ENCODE results near the gene GPR42. TPM values are rescaled to one million over a fixed set of nuclear protein-coding genes. Genes with fewer than 3 reads are reported as not detected.

The GPR42 gene
- polyA plus RNA-seq, 2 of the 4 experiments (the other 2 are of a cell fraction), result not detected

DNA sequence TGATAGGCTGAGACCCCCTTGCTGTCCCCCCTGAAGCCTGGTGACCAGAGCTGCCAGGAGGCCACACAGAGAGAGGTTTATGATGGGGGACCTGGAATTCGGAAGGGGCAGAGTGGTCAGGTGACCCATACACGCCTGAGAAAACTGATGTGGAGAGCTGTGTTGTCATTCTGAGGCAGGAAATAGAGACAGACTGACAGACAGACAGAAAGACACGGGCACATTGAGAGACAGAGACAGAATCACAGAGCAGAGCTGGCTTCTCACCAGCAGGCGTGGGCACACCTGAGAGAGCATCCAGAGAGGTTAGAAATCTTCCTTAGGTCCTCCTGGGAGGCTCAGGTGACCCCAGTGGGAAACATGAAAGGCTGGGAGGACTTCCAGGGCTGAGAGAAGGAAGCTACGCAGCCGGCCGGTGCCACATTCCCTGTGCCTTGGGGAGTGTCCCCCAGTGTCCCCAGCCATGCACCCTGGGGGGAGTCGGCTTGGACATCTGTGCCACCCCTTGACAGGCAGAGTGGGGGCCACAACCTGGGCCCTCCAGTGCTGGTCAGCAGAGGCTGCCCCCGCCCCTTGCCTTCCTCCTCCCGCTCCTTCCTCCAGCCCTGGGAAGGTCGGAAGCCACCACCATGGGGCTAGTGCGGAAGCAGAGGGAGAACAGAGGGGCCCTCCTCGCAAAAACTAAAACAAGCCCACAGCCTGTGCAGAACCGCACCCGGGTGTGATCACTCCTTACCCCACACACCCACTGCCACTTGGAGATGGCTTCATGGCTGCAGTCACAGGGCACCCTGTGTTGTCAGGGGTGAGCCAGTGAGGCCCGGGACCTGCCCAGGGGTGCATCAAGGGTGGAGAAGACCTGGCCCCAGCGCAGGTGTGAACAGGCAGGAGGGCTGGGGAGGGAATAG is 21.0 kb upstream of the GPR42 start:
- H3K9me3 ChIP-seq, result no peaks in the 10 kb centered on the region
- POLR2A ChIA-PET, result interaction anchor here (0.6 kb wide), 1 partner anchor 773 kb away, joined by 5 read pairs; no protein-coding TSS in a partner anchor
- no peak for DNase-seq (ENCODE audit: low read depth in 1 of 2, low spot score in 1 of 2)
- H3K4me1 ChIP-seq, result no peaks in the 10 kb centered on the region
- WGBS (ENCODE audit: missing lambda C conversion rate), result 38% methylated on average over 17 of the region's 17 CpGs
- no peak overlapping the region for H3K4me3 ChIP-seq
- no peak; a peak in 1 of 6 replicates for ATAC-seq
- TF ChIP-seq, protein P1, sequence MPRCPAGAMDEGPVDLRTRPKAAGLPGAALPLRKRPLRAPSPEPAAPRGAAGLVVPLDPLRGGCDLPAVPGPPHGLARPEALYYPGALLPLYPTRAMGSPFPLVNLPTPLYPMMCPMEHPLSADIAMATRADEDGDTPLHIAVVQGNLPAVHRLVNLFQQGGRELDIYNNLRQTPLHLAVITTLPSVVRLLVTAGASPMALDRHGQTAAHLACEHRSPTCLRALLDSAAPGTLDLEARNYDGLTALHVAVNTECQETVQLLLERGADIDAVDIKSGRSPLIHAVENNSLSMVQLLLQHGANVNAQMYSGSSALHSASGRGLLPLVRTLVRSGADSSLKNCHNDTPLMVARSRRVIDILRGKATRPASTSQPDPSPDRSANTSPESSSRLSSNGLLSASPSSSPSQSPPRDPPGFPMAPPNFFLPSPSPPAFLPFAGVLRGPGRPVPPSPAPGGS (IDR thresholded peaks at IDR 0.05), result no peak
- TF ChIP-seq, protein P2, sequence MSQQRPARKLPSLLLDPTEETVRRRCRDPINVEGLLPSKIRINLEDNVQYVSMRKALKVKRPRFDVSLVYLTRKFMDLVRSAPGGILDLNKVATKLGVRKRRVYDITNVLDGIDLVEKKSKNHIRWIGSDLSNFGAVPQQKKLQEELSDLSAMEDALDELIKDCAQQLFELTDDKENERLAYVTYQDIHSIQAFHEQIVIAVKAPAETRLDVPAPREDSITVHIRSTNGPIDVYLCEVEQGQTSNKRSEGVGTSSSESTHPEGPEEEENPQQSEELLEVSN (IDR thresholded peaks at IDR 0.05; ENCODE audit: borderline replicate concordance, low read depth), result no peak
- TF ChIP-seq TFCP2L1 (CRISPR knock-in tag; IDR thresholded peaks at IDR 0.05) (no peak), RARB (CRISPR knock-in tag; IDR thresholded peaks at IDR 0.05) (no peak)
- no peak for FAIRE-seq
- no peak overlapping the region for H3K27ac ChIP-seq
- CTCF ChIA-PET, result interaction anchor here (0.6 to 15.0 kb wide), 7 partner anchors 10 to 160 kb away, joined by 3 to 368 read pairs (median 7); partner anchors contain the start of gene KRTDAP
- no peak overlapping the region for H3K4me2 ChIP-seq

DNA sequence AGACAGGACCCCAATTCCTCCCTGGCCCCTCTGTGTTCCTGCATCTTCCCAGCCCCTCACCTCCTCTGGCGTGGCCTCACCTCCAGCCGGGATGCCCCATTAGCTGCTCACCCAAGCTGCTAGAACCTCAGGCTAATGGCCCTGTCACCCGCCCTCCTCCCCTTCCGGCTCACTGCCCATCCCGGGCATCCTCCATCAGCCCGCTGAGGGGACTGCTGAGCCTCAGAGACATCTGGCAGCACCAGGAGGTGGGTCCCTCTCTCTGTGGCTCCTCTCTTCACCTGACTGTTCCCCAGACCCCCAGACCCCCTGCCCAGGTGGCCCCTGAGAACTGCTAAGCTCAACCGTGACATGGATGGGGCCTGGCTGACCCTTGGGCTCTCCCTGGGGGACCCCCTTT is 20.3 kb upstream of the GPR42 start:
- no peak overlapping the region for H3K27ac ChIP-seq
- no peak overlapping the region for H3K4me2 ChIP-seq
- 57% methylated on average over 7 of the region's 7 CpGs for WGBS (ENCODE audit: missing lambda C conversion rate)
- TF ChIP-seq EP300 (IDR thresholded peaks at IDR 0.05) (no peak), BHLHE40 (IDR thresholded peaks at IDR 0.05; ENCODE audit: low read depth, low read length) (no peak), NPAS2 (CRISPR knock-in tag; IDR thresholded peaks at IDR 0.05; ENCODE audit: borderline replicate concordance) (no peak), TP53 (CRISPR knock-in tag; IDR thresholded peaks at IDR 0.05) (no peak), HOXA7 (CRISPR knock-in tag; IDR thresholded peaks at IDR 0.05) (no peak), RFX5 (IDR thresholded peaks at IDR 0.05) (no peak)
- H3K9me3 ChIP-seq, result no peaks in the 10 kb centered on the region
- H3K4me3 ChIP-seq, result no peak overlapping the region
- ChIA-PET POLR2A (interaction anchor here (0.8 kb wide), 1 partner anchor 12 kb away, joined by 4 read pairs; no protein-coding TSS in a partner anchor), CTCF (interaction anchor here (1.1 to 15.0 kb wide), 5 partner anchors 11 to 143 kb away, joined by 3 to 368 read pairs (median 81); partner anchors contain the start of gene KRTDAP)
- no peaks in the 10 kb centered on the region for H3K4me1 ChIP-seq
- no peak for FAIRE-seq
- ATAC-seq, result no peak
- DNase-seq (ENCODE audit: low read depth in 1 of 2, low spot score in 1 of 2), result no peak

DNA sequence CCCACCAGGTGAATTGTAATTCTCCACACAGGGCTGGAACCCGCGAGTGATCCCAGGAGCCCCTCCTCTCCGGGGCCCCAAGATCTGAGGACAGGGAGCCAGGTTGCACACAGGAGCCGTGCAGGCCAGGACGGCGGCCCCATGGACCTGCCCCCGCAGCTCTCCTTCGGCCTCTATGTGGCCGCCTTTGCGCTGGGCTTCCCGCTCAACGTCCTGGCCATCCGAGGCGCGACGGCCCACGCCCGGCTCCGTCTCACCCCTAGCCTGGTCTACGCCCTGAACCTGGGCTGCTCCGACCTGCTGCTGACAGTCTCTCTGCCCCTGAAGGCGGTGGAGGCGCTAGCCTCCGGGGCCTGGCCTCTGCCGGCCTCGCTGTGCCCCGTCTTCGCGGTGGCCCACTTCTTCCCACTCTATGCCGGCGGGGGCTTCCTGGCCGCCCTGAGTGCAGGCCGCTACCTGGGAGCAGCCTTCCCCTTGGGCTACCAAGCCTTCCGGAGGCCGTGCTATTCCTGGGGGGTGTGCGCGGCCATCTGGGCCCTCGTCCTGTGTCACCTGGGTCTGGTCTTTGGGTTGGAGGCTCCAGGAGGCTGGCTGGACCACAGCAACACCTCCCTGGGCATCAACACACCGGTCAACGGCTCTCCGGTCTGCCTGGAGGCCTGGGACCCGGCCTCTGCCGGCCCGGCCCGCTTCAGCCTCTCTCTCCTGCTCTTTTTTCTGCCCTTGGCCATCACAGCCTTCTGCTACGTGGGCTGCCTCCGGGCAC is 19.3 kb upstream of the GPR42 start:
- FAIRE-seq (no peak), ATAC-seq (peak in 1 of 2 experiments; percentile 4; a peak in 2 of 6 replicates), DNase-seq (ENCODE audit: low read depth in 1 of 2, low spot score in 1 of 2) (no peak)
- H3K9me3 ChIP-seq, result no peaks in the 10 kb centered on the region
- no peak overlapping the region for H3K4me3 ChIP-seq
- TF ChIP-seq NR3C1 (IDR thresholded peaks at IDR 0.05) (no peak), SREBF2 (IDR thresholded peaks at IDR 0.05) (no peak), ZNF302 (CRISPR knock-in tag; IDR thresholded peaks at IDR 0.05) (no peak), ESRRA (IDR thresholded peaks at IDR 0.05; ENCODE audit: borderline replicate concordance, low read length) (no peak), HOXA7 (CRISPR knock-in tag; IDR thresholded peaks at IDR 0.05) (no peak), FOSB (CRISPR knock-in tag; IDR thresholded peaks at IDR 0.05) (no peak)
- TF ChIP-seq, protein P3, sequence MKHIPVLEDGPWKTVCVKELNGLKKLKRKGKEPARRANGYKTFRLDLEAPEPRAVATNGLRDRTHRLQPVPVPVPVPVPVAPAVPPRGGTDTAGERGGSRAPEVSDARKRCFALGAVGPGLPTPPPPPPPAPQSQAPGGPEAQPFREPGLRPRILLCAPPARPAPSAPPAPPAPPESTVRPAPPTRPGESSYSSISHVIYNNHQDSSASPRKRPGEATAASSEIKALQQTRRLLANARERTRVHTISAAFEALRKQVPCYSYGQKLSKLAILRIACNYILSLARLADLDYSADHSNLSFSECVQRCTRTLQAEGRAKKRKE (CRISPR knock-in tag; IDR thresholded peaks at IDR 0.05; ENCODE audit: low read depth), result no peak
- TF ChIP-seq, protein P2 (IDR thresholded peaks at IDR 0.05; ENCODE audit: borderline replicate concordance, low read depth), result no peak
- TF ChIP-seq, protein P4, sequence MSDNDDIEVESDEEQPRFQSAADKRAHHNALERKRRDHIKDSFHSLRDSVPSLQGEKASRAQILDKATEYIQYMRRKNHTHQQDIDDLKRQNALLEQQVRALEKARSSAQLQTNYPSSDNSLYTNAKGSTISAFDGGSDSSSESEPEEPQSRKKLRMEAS (IDR thresholded peaks at IDR 0.05), result no peak
- CTCF ChIA-PET, result interaction anchor here (1.0 to 15.0 kb wide), 30 partner anchors 12 to 268 kb away, joined by 3 to 368 read pairs (median 14); partner anchors contain the start of genes FAM187B, FFAR2 and KRTDAP
- POLR2A ChIA-PET, result interaction anchor here (0.8 kb wide), 1 partner anchor 11 kb away, joined by 4 read pairs; no protein-coding TSS in a partner anchor
- no peaks in the 10 kb centered on the region for H3K4me1 ChIP-seq
- H3K27ac ChIP-seq, result no peak overlapping the region
- WGBS (ENCODE audit: missing lambda C conversion rate), result 74% methylated on average over 47 of the region's 47 CpGs
- no peak overlapping the region for H3K4me2 ChIP-seq
